A673 (cell line): Measurements from ENCODE around the gene PICALM. TPM values are rescaled to one million over a fixed set of nuclear protein-coding genes. Genes with fewer than 3 reads are reported as not detected.

Experiments
- BruUV-seq: library from RNA; stranded (reverse); fragments of 400-500 nt; replicated peaks from 2 replicates; lab custom pipeline; 2021; lab: Mats Ljungman, UMichigan
- CTCF ChIA-PET: fragments of 300-600 bp; sonication (Branson Sonifier 250); formaldehyde crosslinking; loops from one replicate; lab custom pipeline; 2022; ENCODE audit warnings: antibody characterized with exemption; lab: Charles Lee
- POLR2A ChIA-PET: fragments of 300-600 bp; sonication (Branson Sonifier 250); formaldehyde crosslinking; loops from one replicate; lab custom pipeline; 2022; ENCODE audit warnings: antibody characterized with exemption; ENCODE audit not compliant: low non-redundant PET; lab: Charles Lee
- DNase-seq: peaks from one replicate; pipeline ENCODE4 v3.0.0-alpha.2; 2015; ENCODE audit warnings: low spot score
- H3K27ac ChIP-seq: fragments of 200-600 bp; sonication (generic); 2 replicates; pipeline ENCODE4 v1.5.1; 2016; ENCODE audit warnings: mixed run types, low read depth, mild to moderate bottlenecking, mixed read lengths, antibody characterized with exemption, low read length; ENCODE audit not compliant: poor library complexity, severe bottlenecking
- H3K27me3 ChIP-seq: fragments of 200-600 bp; sonication (generic); replicated peaks from 2 replicates; pipeline ENCODE4 v1.6.1; 2017; ENCODE audit warnings: mixed run types, low read depth, mild to moderate bottlenecking, mixed read lengths, antibody characterized with exemption, low read length; ENCODE audit not compliant: insufficient read depth, poor library complexity
- H3K36me3 ChIP-seq: fragments of 200-600 bp; sonication (generic); 2 replicates; pipeline ENCODE4 v1.6.1; 2016; ENCODE audit warnings: mixed run types, mild to moderate bottlenecking, mixed read lengths, antibody characterized with exemption, low read length; ENCODE audit not compliant: insufficient read depth, poor library complexity, severe bottlenecking
- H3K4me1 ChIP-seq: fragments of 200-600 bp; sonication (generic); 2 replicates; pipeline ENCODE4 v1.6.1; 2017; ENCODE audit warnings: mixed run types, mild to moderate bottlenecking, mixed read lengths, antibody characterized with exemption, low read length; ENCODE audit not compliant: insufficient read depth, poor library complexity, severe bottlenecking
- H3K4me3 ChIP-seq: fragments of 200-600 bp; sonication (generic); 2 replicates; pipeline ENCODE4 v1.5.1; 2016; ENCODE audit warnings: low read depth, mixed run types, mild to moderate bottlenecking, mixed read lengths, low read length; ENCODE audit not compliant: poor library complexity, severe bottlenecking
- H3K9me3 ChIP-seq: fragments of 200-600 bp; sonication (generic); 2 replicates; pipeline ENCODE4 v1.6.1; 2016; ENCODE audit warnings: mixed run types, low read depth, mild to moderate bottlenecking, mixed read lengths, antibody characterized with exemption, low read length; ENCODE audit not compliant: poor library complexity, severe bottlenecking
- CTCF ChIP-seq: fragments of 300-800, 200-600 bp; sonication (generic); conservative IDR thresholded peaks from 2 replicates; pipeline ENCODE4 v1.5.1; 2017; ENCODE audit warnings: low read depth, mild to moderate bottlenecking, antibody characterized with exemption, low read length, moderate library complexity, mixed read lengths
- EZH2 ChIP-seq: fragments of 200-600 bp; sonication (generic); IDR thresholded peaks from 2 replicates; pipeline ENCODE4 v1.6.1; 2017; ENCODE audit warnings: borderline replicate concordance, low read depth, mild to moderate bottlenecking, mixed read lengths, antibody characterized with exemption, low read length; ENCODE audit not compliant: poor library complexity, severe bottlenecking
- intact Hi-C: fragments of 100-400 bp; cut with micrococcal nuclease; formaldehyde crosslinking; loops from one replicate; pipeline ENCODE4 v1.10.0; 2022; ENCODE audit not compliant: unreplicated experiment
- total RNA-seq: library from RNA; stranded (reverse); gene quantifications from 2 replicates; pipeline ENCODE4 v1.2.3, GENCODE V29; 2021

The PICALM gene
- total RNA-seq, 1 experiment from 2014 or later, result 174 TPM

- CTCF ChIA-PET, result no interaction called here
Observed at GRCh38 chr11:86081455-86081854, 12.6 kb upstream of the PICALM start.

GRCh38 chr11:86079421-86079820 lies 10.5 kb upstream of the PICALM start:
- intact Hi-C loops, result no loop called here
- H3K4me1 ChIP-seq, result no peaks in the 10 kb centered on the region
- H3K36me3 ChIP-seq, result no peaks in the 10 kb centered on the region
- no peak overlapping the region for H3K27ac ChIP-seq
- no peak for DNase-seq
- CTCF ChIA-PET, result no interaction called here
- no TSS peak for BruUV-seq
- TF ChIP-seq EZH2 (no peak), CTCF (no peak)
- H3K4me3 ChIP-seq, result no peak overlapping the region
- POLR2A ChIA-PET, result no interaction called here
- H3K27me3 ChIP-seq, result no peaks in the 10 kb centered on the region
- H3K9me3 ChIP-seq, result no peaks in the 10 kb centered on the region

More at GRCh38 chr11:86081455-86081854, 12.6 kb upstream of the PICALM start:
- BruUV-seq, result no TSS peak
- no peaks in the 10 kb centered on the region for H3K36me3 ChIP-seq
- H3K27me3 ChIP-seq, result no peaks in the 10 kb centered on the region
- no peak overlapping the region for H3K27ac ChIP-seq
- POLR2A ChIA-PET, result no interaction called here
- DNase-seq, result no peak
- intact Hi-C loops, result no loop called here
- H3K4me3 ChIP-seq, result no peak overlapping the region
- TF ChIP-seq EZH2, result no peak
- TF ChIP-seq CTCF, result no peak
- H3K9me3 ChIP-seq, result no peaks in the 10 kb centered on the region
- H3K4me1 ChIP-seq, result no peaks in the 10 kb centered on the region

- intact Hi-C loops, result no loop called here
- no peaks in the 10 kb centered on the region for H3K9me3 ChIP-seq
- DNase-seq, result no peak
- H3K27ac ChIP-seq, result no peak overlapping the region
- ChIA-PET POLR2A (no interaction called here), CTCF (no interaction called here)
- no TSS peak for BruUV-seq
- H3K4me1 ChIP-seq, result peaks cover 12% of the 10 kb centered on the region
- H3K36me3 ChIP-seq, result no peaks in the 10 kb centered on the region
- H3K27me3 ChIP-seq, result no peaks in the 10 kb centered on the region
- H3K4me3 ChIP-seq, result no peak overlapping the region
- TF ChIP-seq EZH2 (no peak), CTCF (no peak)
Observed at GRCh38 chr11:86073948-86074347, 5.1 kb upstream of the PICALM start.
